CD4-positive, alpha-beta T cell treated with Interleukin-17A for 4 hours (primary cell): ENCODE data around the gene IQCN.
A peak's percentile ranks its signal among the peaks of the same experiment; 100 is the strongest.

Source experiments
- DNase-seq: peaks from one replicate; pipeline ENCODE4 v3.0.0-alpha.2; 2020; ENCODE audit warnings: mixed read lengths

Gene IQCN

DNA sequence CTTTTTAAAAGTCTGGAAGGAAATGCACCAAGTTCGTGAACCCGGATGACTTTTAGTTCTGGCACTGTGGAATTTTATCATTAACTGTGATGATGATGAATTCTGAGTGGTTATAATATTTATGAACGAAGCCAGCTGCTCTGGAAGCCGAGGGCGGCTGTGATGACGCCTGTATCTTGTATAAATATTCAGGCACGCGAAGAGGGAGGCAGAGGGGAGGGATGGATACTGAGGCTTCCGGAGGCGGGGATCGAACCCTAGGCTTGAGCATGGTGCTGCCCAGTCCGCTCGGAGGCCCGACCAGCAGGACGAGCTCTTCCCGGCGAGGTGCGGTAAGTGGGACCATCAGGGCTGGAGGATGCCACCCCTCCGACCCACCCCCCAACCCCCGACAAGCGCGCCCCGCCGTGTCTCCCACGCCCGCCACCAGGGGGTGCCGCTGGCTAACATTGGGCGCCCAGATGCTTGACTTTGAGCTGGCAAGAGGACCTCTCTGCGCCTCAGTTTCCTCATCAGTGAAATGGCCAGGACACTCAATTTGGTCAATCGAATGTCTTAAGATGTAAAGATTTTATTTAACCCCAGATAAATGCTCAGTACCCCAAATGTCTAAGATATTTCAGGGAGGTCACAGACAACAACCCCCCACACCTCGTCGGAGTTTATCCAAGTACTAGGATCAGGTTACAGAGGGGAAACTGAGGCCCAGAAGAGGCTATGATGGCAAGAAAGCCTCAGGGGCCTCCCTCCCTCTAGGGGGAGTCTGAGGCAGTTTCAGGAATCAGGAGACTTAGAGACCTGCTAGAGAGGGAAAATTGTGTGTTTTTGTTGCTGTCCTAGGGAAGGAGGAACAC is 65.9 kb downstream of the IQCN start:
- DNase-seq, result peak; percentile 69
